ENCODE measurements around the gene RABL6. TPM values are rescaled to one million over a fixed set of nuclear protein-coding genes. Genes with fewer than 3 reads are reported as not detected.
A peak's percentile ranks its signal among the peaks of the same experiment; 100 is the strongest.
"Not testable (repeated sequence)": the region's sequence is repeated elsewhere in the genome, so short reads cannot be mapped to it uniquely, and the experiment has no call there.

The RABL6 gene
- total RNA-seq, 2 experiments from 2014 or later: 83.4 to 85.3 TPM

GRCh38 chr9:136764301-136764891, 43.4 kb upstream of the RABL6 start, which contains the start of gene LCN15:
Gene LCN15 (minus strand): TSS chr9:136764518. CDS start chr9:136764488, 30 bp downstream.
- no peaks in the 10 kb centered on the region for H3K9me3 Mint-ChIP-seq
- POLR2A ChIA-PET: no interaction called here

GRCh38 chr9:136765041-136765440, 42.7 kb upstream of the RABL6 start:
- Mint-ChIP-seq H3K27ac (no peak overlapping the region), H3K4me1 (ENCODE audit: low read depth) (peaks cover 17% of the 10 kb centered on the region), H3K4me3 (no peak overlapping the region), H3K27me3 (peaks cover 20% of the 10 kb centered on the region), H3K36me3 (no peaks in the 10 kb centered on the region), H3K9me3 (no peaks in the 10 kb centered on the region)
- CTCF ChIA-PET: no interaction called here
- POLR2A ChIA-PET: no interaction called here
- intact Hi-C loops (cut with micrococcal nuclease): no loop called here
- no peak for DNase-seq

More at GRCh38 chr9:136764301-136764891, 43.4 kb upstream of the RABL6 start, which contains the start of gene LCN15:
- Mint-ChIP-seq H3K27ac (no peak within 1 kb of the TSS), H3K4me3 (no peak within 1 kb of the TSS), H3K36me3 (no peaks in the 10 kb centered on the region), H3K27me3 (peaks cover 21% of the 10 kb centered on the region), H3K4me1 (ENCODE audit: low read depth) (peaks cover 15% of the 10 kb centered on the region)
- intact Hi-C loops (cut with micrococcal nuclease): no loop called here
- no peak for DNase-seq
- CTCF ChIA-PET: no interaction called here

DNA sequence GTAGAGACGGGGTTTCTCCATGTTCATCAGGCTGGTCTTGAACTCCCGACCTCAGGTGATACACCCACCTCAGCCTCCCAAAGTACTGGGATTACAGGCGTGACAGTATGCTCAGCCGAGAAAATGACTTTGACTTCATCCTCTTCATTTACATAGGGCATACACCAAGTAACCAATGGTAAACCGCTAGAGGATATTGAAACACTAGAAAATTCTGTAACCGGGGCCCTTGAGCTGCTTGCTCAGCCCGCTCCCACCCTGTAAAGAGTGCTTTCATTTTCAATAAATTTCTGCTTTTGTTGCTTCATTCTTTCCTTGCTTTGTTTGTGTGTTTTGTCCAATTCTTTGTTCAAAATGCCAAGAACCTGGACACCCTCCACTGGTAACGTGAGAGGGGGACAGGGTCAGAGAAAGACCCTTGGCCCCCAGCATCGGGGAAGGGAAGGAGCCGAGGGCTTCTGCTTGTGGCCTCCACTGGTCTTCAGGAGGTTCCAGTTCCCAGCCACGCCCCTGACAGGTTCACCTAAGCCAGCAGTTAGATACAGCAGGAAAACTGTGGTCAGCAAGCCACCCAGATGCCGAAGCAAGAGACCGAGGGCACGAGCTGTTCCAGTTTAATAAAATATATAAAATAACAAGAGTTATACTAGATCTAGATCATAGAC, 41.9 kb upstream of the RABL6 start:
- H3K36me3 Mint-ChIP-seq, POLR2A ChIA-PET, H3K9me3 Mint-ChIP-seq, DNase-seq, H3K27ac Mint-ChIP-seq, H3K4me3 Mint-ChIP-seq: not testable (repeated sequence)
- intact Hi-C loops (cut with micrococcal nuclease): loop anchor here (1.0 to 2.0 kb wide), 2 partner anchors 15 to 18 kb away; no protein-coding TSS in a partner anchor
- Mint-ChIP-seq H3K27me3 (peaks cover 16% of the 10 kb centered on the region), H3K4me1 (ENCODE audit: low read depth) (peaks cover 17% of the 10 kb centered on the region)
- CTCF ChIA-PET: interaction anchor here (0.8 to 2.0 kb wide), 7 partner anchors 13 to 471 kb away, joined by 3 to 13 read pairs (median 5); no protein-coding TSS in a partner anchor

DNA sequence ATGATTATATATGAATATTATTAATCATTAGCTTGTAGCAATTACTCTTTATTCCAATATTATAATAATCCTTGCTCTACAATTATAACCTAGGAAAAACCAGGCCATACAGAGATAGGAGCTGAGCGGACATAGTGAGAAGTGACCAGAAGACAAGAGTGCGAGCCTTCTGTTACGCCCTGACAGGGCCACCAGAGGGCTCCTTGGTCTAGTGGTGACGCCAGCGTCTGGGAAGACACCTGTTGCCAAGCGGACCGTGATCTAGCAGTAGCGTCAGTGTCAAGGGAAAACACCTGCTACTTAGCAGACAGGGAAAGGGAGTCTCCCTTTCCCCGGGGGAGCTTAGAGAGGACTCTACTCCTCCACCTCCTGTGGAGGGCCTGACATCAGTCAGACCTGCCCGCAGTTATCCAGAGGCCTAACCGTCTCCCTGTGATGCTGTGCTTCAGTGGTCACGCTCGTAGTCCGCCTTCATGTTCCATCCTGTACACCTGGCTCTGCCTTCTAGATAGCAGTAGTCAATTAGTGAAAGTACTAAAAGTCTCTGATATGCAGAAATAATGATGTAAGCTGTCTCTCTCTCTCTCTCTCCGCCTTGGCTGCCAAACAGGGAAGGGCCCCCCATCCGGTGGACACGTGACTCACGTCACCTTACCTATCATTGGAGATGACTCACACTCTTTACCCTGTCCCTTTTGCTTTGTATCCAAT, 41.2 kb upstream of the RABL6 start:
- H3K9me3 Mint-ChIP-seq, POLR2A ChIA-PET, H3K36me3 Mint-ChIP-seq: not testable (repeated sequence)
- Mint-ChIP-seq H3K4me1 (ENCODE audit: low read depth) (peaks cover 17% of the 10 kb centered on the region), H3K4me3 (peak overlapping the region; percentile 11), H3K27ac (peak overlapping the region; percentile 73), H3K27me3 (peaks cover 14% of the 10 kb centered on the region)
- intact Hi-C loops (cut with micrococcal nuclease): loop anchor here (1.0 to 2.0 kb wide), 2 partner anchors 16 to 18 kb away; no protein-coding TSS in a partner anchor
- CTCF ChIA-PET: interaction anchor here (0.8 to 2.0 kb wide), 7 partner anchors 12 to 470 kb away, joined by 3 to 13 read pairs (median 5); no protein-coding TSS in a partner anchor
- DNase-seq: peak; percentile 84

GRCh38 chr9:136769710-136770191, 38.0 kb upstream of the RABL6 start:
- no peak overlapping the region for H3K4me3 Mint-ChIP-seq
- peaks cover 17% of the 10 kb centered on the region for H3K4me1 Mint-ChIP-seq (ENCODE audit: low read depth)
- intact Hi-C loops (cut with micrococcal nuclease): no loop called here
- DNase-seq: peak; percentile 71
- ChIA-PET CTCF (interaction anchor here (0.6 to 1.1 kb wide), 5 partner anchors 8 to 46 kb away, joined by 3 to 11 read pairs (median 3); partner anchors contain the start of gene LCN8), POLR2A (no interaction called here)
- H3K27me3 Mint-ChIP-seq: peaks cover 11% of the 10 kb centered on the region
- peaks cover 11% of the 10 kb centered on the region for H3K9me3 Mint-ChIP-seq
- H3K27ac Mint-ChIP-seq: no peak overlapping the region
- H3K36me3 Mint-ChIP-seq: peaks cover 7% of the 10 kb centered on the region

DNA sequence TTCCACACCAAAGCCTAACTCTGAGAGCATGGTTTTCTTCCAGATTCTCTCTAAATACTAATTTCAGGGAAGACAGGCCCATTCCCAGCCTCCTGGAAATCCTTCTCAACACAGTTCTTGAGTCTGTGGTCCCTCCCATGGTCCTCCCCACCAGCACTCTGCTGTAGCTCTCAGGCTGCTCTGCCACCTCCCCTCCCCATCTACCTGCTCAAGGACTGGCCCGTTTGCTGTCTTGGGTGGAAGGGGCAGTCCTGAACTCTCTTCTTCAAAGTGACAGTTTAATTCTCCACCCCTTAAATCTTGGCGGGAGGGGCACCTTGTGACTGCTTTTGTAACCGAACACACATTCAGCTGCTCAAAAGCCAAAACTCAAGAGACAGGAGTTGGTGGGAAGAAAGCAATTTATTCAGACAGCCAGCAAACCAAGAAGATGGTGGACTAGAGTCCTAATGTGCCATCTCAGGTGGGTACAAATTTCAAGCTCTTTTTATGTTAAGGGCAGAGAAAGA, 35.8 kb upstream of the RABL6 start:
- Mint-ChIP-seq H3K9me3 (peaks cover 11% of the 10 kb centered on the region), H3K36me3 (peaks cover 7% of the 10 kb centered on the region), H3K4me1 (ENCODE audit: low read depth) (peaks cover 7% of the 10 kb centered on the region), H3K4me3 (no peak overlapping the region), H3K27ac (no peak overlapping the region), H3K27me3 (peaks cover 10% of the 10 kb centered on the region)
- DNase-seq: no peak
- ChIA-PET CTCF (interaction anchor here (0.8 to 2.5 kb wide), 4 partner anchors 14 to 263 kb away, joined by 3 to 12 read pairs (median 3); partner anchors contain the start of gene TMEM141), POLR2A (no interaction called here)
- intact Hi-C loops (cut with micrococcal nuclease): no loop called here

GRCh38 chr9:136773386-136774044, 34.2 kb upstream of the RABL6 start:
- intact Hi-C loops (cut with micrococcal nuclease): no loop called here
- peaks cover 8% of the 10 kb centered on the region for H3K27me3 Mint-ChIP-seq
- no peak overlapping the region for H3K27ac Mint-ChIP-seq
- peaks cover 11% of the 10 kb centered on the region for H3K9me3 Mint-ChIP-seq
- H3K4me3 Mint-ChIP-seq: no peak overlapping the region
- DNase-seq: peak; percentile 37
- POLR2A ChIA-PET: no interaction called here
- peaks cover 7% of the 10 kb centered on the region for H3K36me3 Mint-ChIP-seq
- CTCF ChIA-PET: interaction anchor here (1.2 kb wide), 1 partner anchor 41 kb away, joined by 3 read pairs; no protein-coding TSS in a partner anchor
- peaks cover 2% of the 10 kb centered on the region for H3K4me1 Mint-ChIP-seq (ENCODE audit: low read depth)

DNA sequence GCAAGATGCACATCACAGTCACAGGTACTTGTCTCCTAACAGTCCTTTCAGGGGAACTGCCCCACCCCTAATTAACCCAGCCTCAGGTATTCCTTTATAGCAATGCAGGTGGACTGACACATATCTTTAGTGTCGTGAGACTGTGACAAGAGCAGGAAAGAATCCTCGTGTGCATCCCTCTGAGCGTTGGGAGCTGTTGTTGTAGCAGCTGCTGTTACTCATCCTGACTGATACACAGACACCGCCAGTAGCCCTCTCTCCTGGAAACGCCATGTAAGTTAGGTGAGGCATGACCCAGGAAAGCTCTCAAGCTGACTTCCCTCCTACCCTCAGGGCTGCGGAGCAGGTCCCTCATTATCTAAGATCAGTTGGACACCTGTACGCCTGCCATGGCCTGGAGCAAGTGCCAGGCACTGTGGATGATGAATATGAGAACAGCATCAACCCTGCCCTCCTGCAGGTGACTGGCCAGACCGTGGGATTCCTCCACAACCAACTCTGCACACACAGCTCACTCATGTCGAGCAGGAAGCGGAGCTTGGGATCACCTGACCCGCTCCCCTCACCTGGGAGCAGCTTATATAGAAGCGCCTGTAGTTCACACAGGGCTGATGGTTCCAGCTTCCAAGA, 33.2 kb upstream of the RABL6 start:
- Mint-ChIP-seq H3K4me1 (ENCODE audit: low read depth) (peaks cover 2% of the 10 kb centered on the region), H3K4me3 (no peak overlapping the region), H3K27ac (no peak overlapping the region), H3K36me3 (peaks cover 7% of the 10 kb centered on the region), H3K27me3 (peaks cover 14% of the 10 kb centered on the region), H3K9me3 (peaks cover 11% of the 10 kb centered on the region)
- CTCF ChIA-PET: no interaction called here
- DNase-seq: no peak
- intact Hi-C loops (cut with micrococcal nuclease): no loop called here
- POLR2A ChIA-PET: no interaction called here

- Mint-ChIP-seq H3K36me3 (peaks cover 7% of the 10 kb centered on the region), H3K4me3 (no peak overlapping the region), H3K27ac (no peak overlapping the region), H3K27me3 (peaks cover 12% of the 10 kb centered on the region), H3K4me1 (ENCODE audit: low read depth) (no peaks in the 10 kb centered on the region), H3K9me3 (peaks cover 11% of the 10 kb centered on the region)
- ChIA-PET POLR2A (no interaction called here), CTCF (no interaction called here)
- intact Hi-C loops (cut with micrococcal nuclease): no loop called here
- no peak for DNase-seq
These were observed 32.6 kb upstream of the RABL6 start for GRCh38 chr9:136775191-136775590.

GRCh38 chr9:136776947-136777346, 30.8 kb upstream of the RABL6 start:
- no peak overlapping the region for H3K4me3 Mint-ChIP-seq
- H3K27me3 Mint-ChIP-seq: peaks cover 12% of the 10 kb centered on the region
- peaks cover 11% of the 10 kb centered on the region for H3K9me3 Mint-ChIP-seq
- ChIA-PET CTCF (interaction anchor here (1.8 to 3.0 kb wide), 5 partner anchors 7 to 258 kb away, joined by 5 to 17 read pairs (median 11); partner anchors contain the start of gene LCN8), POLR2A (interaction anchor here (0.6 kb wide), 1 partner anchor 304 kb away, joined by 3 read pairs; no protein-coding TSS in a partner anchor)
- H3K36me3 Mint-ChIP-seq: peaks cover 7% of the 10 kb centered on the region
- no peak for DNase-seq
- no peaks in the 10 kb centered on the region for H3K4me1 Mint-ChIP-seq (ENCODE audit: low read depth)
- H3K27ac Mint-ChIP-seq: no peak overlapping the region
- intact Hi-C loops (cut with micrococcal nuclease): no loop called here

GRCh38 chr9:136777359-136777758, 30.4 kb upstream of the RABL6 start:
- Mint-ChIP-seq H3K9me3 (peaks cover 11% of the 10 kb centered on the region), H3K4me1 (ENCODE audit: low read depth) (no peaks in the 10 kb centered on the region), H3K36me3 (peaks cover 7% of the 10 kb centered on the region), H3K4me3 (no peak overlapping the region), H3K27ac (no peak overlapping the region), H3K27me3 (peaks cover 12% of the 10 kb centered on the region)
- CTCF ChIA-PET: interaction anchor here (0.8 to 3.0 kb wide), 13 partner anchors 8 to 291 kb away, joined by 3 to 17 read pairs (median 5); partner anchors contain the start of genes AJM1, LCN8 and NPDC1
- intact Hi-C loops (cut with micrococcal nuclease): no loop called here
- DNase-seq: no peak
- POLR2A ChIA-PET: no interaction called here

All from activated CD4-positive, alpha-beta memory T cell treated with anti-CD3 and anti-CD28 coated beads for 36 hours (primary cell).